H9 (cell line): ENCODE data around the gene ARHGAP40. TPM values are rescaled to one million over a fixed set of nuclear protein-coding genes. Genes with fewer than 3 reads are reported as not detected.
"Not testable (repeated sequence)": the region's sequence is repeated elsewhere in the genome, so short reads cannot be mapped to it uniquely, and the experiment has no call there.

Source experiments
- DNase-seq: peaks from one replicate; pipeline ENCODE4 v3.0.0-alpha.2; 2017
- H2AFZ ChIP-seq: one replicate; pipeline ENCODE4 v1.6.1; 2013; ENCODE audit warnings: mild to moderate bottlenecking, low read length, control low read depth, moderate library complexity
- H2AK5ac ChIP-seq: 2 replicates; pipeline ENCODE4 v1.6.1; 2013; ENCODE audit warnings: low read length, control low read depth, mixed read lengths; ENCODE audit not compliant: insufficient read length
- H2BK120ac ChIP-seq: one replicate; pipeline ENCODE4 v1.6.1; 2013; ENCODE audit warnings: low read depth, mild to moderate bottlenecking, low read length, control low read depth, inconsistent platforms; ENCODE audit not compliant: poor library complexity, severe bottlenecking
- H2BK12ac ChIP-seq: 2 replicates; pipeline ENCODE4 v1.6.1; 2013; ENCODE audit warnings: low read length, control low read depth, mixed read lengths, low read depth; ENCODE audit not compliant: insufficient read length
- H2BK15ac ChIP-seq: 2 replicates; pipeline ENCODE4 v1.6.1; 2013; ENCODE audit warnings: low read depth, low read length, control low read depth
- H2BK20ac ChIP-seq: one replicate; pipeline ENCODE4 v1.6.1; 2013; ENCODE audit warnings: low read depth, mild to moderate bottlenecking, low read length, control low read depth, inconsistent platforms; ENCODE audit not compliant: poor library complexity, severe bottlenecking
- H2BK5ac ChIP-seq: 2 replicates; pipeline ENCODE4 v1.6.1; 2013; ENCODE audit warnings: low read length, control low read depth, mixed read lengths; ENCODE audit not compliant: insufficient read length
- H3K14ac ChIP-seq: 2 replicates; pipeline ENCODE4 v1.6.1; 2013; ENCODE audit warnings: low read length, control low read depth; ENCODE audit not compliant: insufficient read depth
- H3K18ac ChIP-seq: 2 replicates; pipeline ENCODE4 v1.6.1; 2013; ENCODE audit warnings: low read depth, mild to moderate bottlenecking, mixed read lengths, low read length, control low read depth; ENCODE audit not compliant: insufficient read length
- H3K23ac ChIP-seq: 2 replicates; pipeline ENCODE4 v1.6.1; 2013; ENCODE audit warnings: low read length, control low read depth, mixed read lengths, low read depth; ENCODE audit not compliant: insufficient read length
- H3K23me2 ChIP-seq: 2 replicates; pipeline ENCODE4 v1.6.1; 2013; ENCODE audit warnings: low read depth, mild to moderate bottlenecking, mixed read lengths, low read length, control low read depth; ENCODE audit not compliant: insufficient read length, poor library complexity, severe bottlenecking
- H3K27ac ChIP-seq: 2 replicates; pipeline ENCODE4 v1.5.1; 2013; ENCODE audit warnings: low read length, control low read depth, mixed read lengths, low read depth; ENCODE audit not compliant: insufficient read length
- H3K27me3 ChIP-seq: 2 replicates; pipeline ENCODE4 v1.6.1; 2013; ENCODE audit warnings: low read length, control low read depth, inconsistent platforms; ENCODE audit not compliant: insufficient read depth
- H3K4ac ChIP-seq: 2 replicates; pipeline ENCODE4 v1.6.1; 2013; ENCODE audit warnings: low read depth, mild to moderate bottlenecking, control low read depth, inconsistent platforms, low read length, moderate library complexity
- H3K4me1 ChIP-seq: 2 replicates; pipeline ENCODE4 v1.6.1; 2013; ENCODE audit warnings: low read length, control low read depth, inconsistent platforms; ENCODE audit not compliant: insufficient read depth
- H3K4me2 ChIP-seq: 2 replicates; pipeline ENCODE4 v1.6.1; 2013; ENCODE audit warnings: low read length, control low read depth, mixed read lengths; ENCODE audit not compliant: insufficient read length, insufficient read depth
- H3K56ac ChIP-seq: 2 replicates; pipeline ENCODE4 v1.6.1; 2013; ENCODE audit warnings: low read depth, mild to moderate bottlenecking, mixed read lengths, low read length, control low read depth; ENCODE audit not compliant: insufficient read length
- H3K79me1 ChIP-seq: 2 replicates; pipeline ENCODE4 v1.6.1; 2013; ENCODE audit warnings: low read depth, mild to moderate bottlenecking, moderate library complexity, low read length, control low read depth, inconsistent platforms; ENCODE audit not compliant: insufficient read depth, poor library complexity, severe bottlenecking
- H3K79me2 ChIP-seq: 2 replicates; pipeline ENCODE4 v1.6.1; 2013; ENCODE audit warnings: low read length, control low read depth, inconsistent platforms; ENCODE audit not compliant: insufficient read depth
- H3K9ac ChIP-seq: 2 replicates; pipeline ENCODE4 v1.6.1; 2013; ENCODE audit warnings: low read length, control low read depth, mixed read lengths; ENCODE audit not compliant: insufficient read length; ENCODE audit errors: extremely low read depth
- H3K9me3 ChIP-seq: one replicate; pipeline ENCODE4 v1.6.1; 2013; ENCODE audit warnings: low read depth, low read length, inconsistent platforms; ENCODE audit not compliant: control insufficient read depth
- H3T11ph ChIP-seq: one replicate; pipeline ENCODE4 v1.6.1; 2013; ENCODE audit warnings: mild to moderate bottlenecking, low read length, control low read depth, inconsistent platforms
- H4K20me1 ChIP-seq: one replicate; pipeline ENCODE4 v1.6.1; 2013; ENCODE audit not compliant: control insufficient read depth, insufficient read length, insufficient read depth
- H4K5ac ChIP-seq: 2 replicates; pipeline ENCODE4 v1.6.1; 2013; ENCODE audit warnings: low read depth, mild to moderate bottlenecking, mixed read lengths, low read length, control low read depth; ENCODE audit not compliant: insufficient read length
- H4K8ac ChIP-seq: replicated peaks from 2 replicates; pipeline ENCODE4 v1.6.1; 2013; ENCODE audit warnings: low read length, control low read depth, mixed read lengths, low read depth; ENCODE audit not compliant: insufficient read length
- H4K91ac ChIP-seq: 2 replicates; pipeline ENCODE4 v1.6.1; 2013; ENCODE audit warnings: low read depth, mild to moderate bottlenecking, moderate library complexity, mixed read lengths, low read length, control low read depth; ENCODE audit not compliant: insufficient read length
- H3K27ac Mint-ChIP-seq, 3 experiments: 2 replicates in 2 of 3; 3 replicates in 1 of 3; pipeline ENCODE4 v1.8.0; 2020 to 2021; ENCODE audit warnings: mixed read lengths in 3 of 3, mild to moderate bottlenecking in 1 of 3, moderate library complexity in 1 of 3
- H3K27me3 Mint-ChIP-seq: 2 replicates; pipeline ENCODE4 v1.8.0; 2021; ENCODE audit warnings: low read depth, mild to moderate bottlenecking, moderate library complexity, mixed read lengths
- H3K36me3 Mint-ChIP-seq, 3 experiments: 2 replicates in 2 of 3; 3 replicates in 1 of 3; pipeline ENCODE4 v1.8.0; 2020 to 2021; ENCODE audit warnings: low read depth in 3 of 3, mixed read lengths in 3 of 3; ENCODE audit not compliant: insufficient read depth in 1 of 3
- H3K4me1 Mint-ChIP-seq, 2 experiments: 2 replicates each; pipeline ENCODE4 v1.8.0; 2020; ENCODE audit warnings: mixed read lengths in 2 of 2
- H3K4me3 Mint-ChIP-seq, 2 experiments: 2 replicates in 1 of 2; 3 replicates in 1 of 2; pipeline ENCODE4 v1.8.0; 2020 to 2021; ENCODE audit warnings: mild to moderate bottlenecking in 2 of 2, mixed read lengths in 2 of 2, moderate library complexity in 1 of 2
- H3K9me3 Mint-ChIP-seq, 2 experiments: 2 replicates in 1 of 2; 3 replicates in 1 of 2; pipeline ENCODE4 v1.8.0; 2020; ENCODE audit warnings: mild to moderate bottlenecking in 2 of 2, mixed read lengths in 2 of 2, moderate library complexity in 1 of 2
- WGBS: extraction: QIAGEN DNeasy Blood & Tissue Kit; methylation state at CpG from one replicate; pipeline ENCODE4 v1.1.7; 2013; ENCODE audit warnings: missing lambda C conversion rate, low lambda C conversion rate, mixed read lengths; ENCODE audit not compliant: insufficient read length; ENCODE audit errors: extremely low coverage; 5-methylcytosine and 5-hydroxymethylcytosine counted together
- total RNA-seq: library from RNA; stranded (reverse); gene quantifications from 2 replicates; pipeline ENCODE4 v1.2.1, GENCODE V29; 2021

The ARHGAP40 gene
- total RNA-seq, 1 experiment from 2014 or later: 0.17 TPM

GRCh38 chr20:38594281-38594680 lies 7.3 kb upstream of the ARHGAP40 start:
- WGBS: no CpG with 5 or more reads among the region's 12 CpGs
- not testable (repeated sequence) for H3K23ac ChIP-seq, H3K4ac ChIP-seq, H3K9me3 ChIP-seq, H3K4me3 Mint-ChIP-seq, H2AK5ac ChIP-seq, H3K27ac ChIP-seq, H4K8ac ChIP-seq, H2AFZ ChIP-seq, H3K27me3 Mint-ChIP-seq, H3T11ph ChIP-seq, H3K23me2 ChIP-seq, H3K27ac Mint-ChIP-seq, H3K36me3 Mint-ChIP-seq, H3K79me2 ChIP-seq, H4K5ac ChIP-seq, H2BK15ac ChIP-seq, H3K56ac ChIP-seq, H3K4me1 ChIP-seq, H2BK20ac ChIP-seq, H4K91ac ChIP-seq, H3K18ac ChIP-seq, H3K9ac ChIP-seq, H3K4me2 ChIP-seq, H2BK12ac ChIP-seq, H2BK5ac ChIP-seq, H2BK120ac ChIP-seq, H3K14ac ChIP-seq, DNase-seq, H3K27me3 ChIP-seq, H4K20me1 ChIP-seq, H3K79me1 ChIP-seq, H3K4me1 Mint-ChIP-seq
- peaks cover 10 to 12% of the 10 kb centered on the region in 2 experiments for H3K9me3 Mint-ChIP-seq

GRCh38 chr20:38595886-38596285 lies 5.7 kb upstream of the ARHGAP40 start:
- H3K79me1 ChIP-seq, H3T11ph ChIP-seq, H4K8ac ChIP-seq, H3K79me2 ChIP-seq, H3K4me1 ChIP-seq, H4K5ac ChIP-seq, H3K27ac Mint-ChIP-seq, H2AK5ac ChIP-seq, H3K27me3 Mint-ChIP-seq, H3K27ac ChIP-seq, H3K9ac ChIP-seq, H3K4ac ChIP-seq, H3K27me3 ChIP-seq, H2BK12ac ChIP-seq, H2BK120ac ChIP-seq, H3K9me3 ChIP-seq, H3K23ac ChIP-seq, H2BK15ac ChIP-seq, H3K36me3 Mint-ChIP-seq, H3K56ac ChIP-seq, H3K14ac ChIP-seq, H4K20me1 ChIP-seq, H3K18ac ChIP-seq, H3K23me2 ChIP-seq, H2BK5ac ChIP-seq, H3K4me3 Mint-ChIP-seq, H2AFZ ChIP-seq, H2BK20ac ChIP-seq, DNase-seq, H4K91ac ChIP-seq, H3K4me2 ChIP-seq: not testable (repeated sequence)
- WGBS: no CpG with 5 or more reads among the region's 15 CpGs
- peaks cover 10 to 12% of the 10 kb centered on the region in 2 experiments for H3K9me3 Mint-ChIP-seq
- peaks cover 13 to 19% of the 10 kb centered on the region in 2 experiments for H3K4me1 Mint-ChIP-seq
